ENCODE measurements around the gene BLZF1.

Gene BLZF1

GRCh38 chr1:169347688-169348382 lies 20.2 kb upstream of the BLZF1 start:
- no peak for DNase-seq (ENCODE audit: low read depth, low spot score)
- ChIA-PET CTCF (interaction anchor here (0.8 to 11.2 kb wide), 38 partner anchors 9 to 1006 kb away, joined by 3 to 122 read pairs (median 4); partner anchors contain the start of gene ATP1B1), POLR2A (no interaction called here)
- no peak for TF ChIP-seq CTCF (IDR thresholded peaks at IDR 0.05; ENCODE audit: insufficient read depth, low read length, missing control alignments)
- H3K4me3 ChIP-seq (ENCODE audit: low read depth, low read length): no peak overlapping the region

GRCh38 chr1:169348383-169349036 lies 19.5 kb upstream of the BLZF1 start:
- no peak overlapping the region for H3K4me3 ChIP-seq (ENCODE audit: low read depth, low read length)
- no peak for DNase-seq (ENCODE audit: low read depth, low spot score)
- ChIA-PET POLR2A (no interaction called here), CTCF (interaction anchor here (0.7 to 11.2 kb wide), 43 partner anchors 9 to 1006 kb away, joined by 3 to 122 read pairs (median 4); no protein-coding TSS in a partner anchor)
- TF ChIP-seq CTCF (IDR thresholded peaks at IDR 0.05; ENCODE audit: insufficient read depth, low read length, missing control alignments): peak; percentile 53

GRCh38 chr1:169360415-169360814 lies 7.6 kb upstream of the BLZF1 start:
- ChIA-PET CTCF (interaction anchor here (1.4 to 4.3 kb wide), 2 partner anchors 12 to 757 kb away, joined by 4 to 33 read pairs; no protein-coding TSS in a partner anchor), POLR2A (no interaction called here)
- H3K4me3 ChIP-seq (ENCODE audit: low read depth, low read length): no peak overlapping the region
- TF ChIP-seq CTCF (IDR thresholded peaks at IDR 0.05; ENCODE audit: insufficient read depth, low read length, missing control alignments): no peak
- DNase-seq (ENCODE audit: low read depth, low spot score): no peak

- TF ChIP-seq CTCF (IDR thresholded peaks at IDR 0.05; ENCODE audit: insufficient read depth, low read length, missing control alignments): no peak
- no peak for DNase-seq (ENCODE audit: low read depth, low spot score)
- ChIA-PET CTCF (interaction anchor here (1.6 to 4.3 kb wide), 2 partner anchors 13 to 758 kb away, joined by 4 to 33 read pairs; no protein-coding TSS in a partner anchor), POLR2A (no interaction called here)
- no peak overlapping the region for H3K4me3 ChIP-seq (ENCODE audit: low read depth, low read length)
Observed at GRCh38 chr1:169361281-169361680, 6.7 kb upstream of the BLZF1 start.

GRCh38 chr1:169363046-169363730 lies 4.8 kb upstream of the BLZF1 start:
- no peak for TF ChIP-seq CTCF (IDR thresholded peaks at IDR 0.05; ENCODE audit: insufficient read depth, low read length, missing control alignments)
- H3K4me3 ChIP-seq (ENCODE audit: low read depth, low read length): no peak overlapping the region
- peak; percentile 72 for DNase-seq (ENCODE audit: low read depth, low spot score)
- ChIA-PET CTCF (interaction anchor here (1.4 to 4.3 kb wide), 3 partner anchors 14 to 1020 kb away, joined by 3 to 33 read pairs (median 5); no protein-coding TSS in a partner anchor), POLR2A (interaction anchor here (0.6 to 0.7 kb wide), 2 partner anchors 117 to 262 kb away, joined by 3 to 6 read pairs; no protein-coding TSS in a partner anchor)

- no peak overlapping the region for H3K4me3 ChIP-seq (ENCODE audit: low read depth, low read length)
- DNase-seq (ENCODE audit: low read depth, low spot score): no peak
- ChIA-PET POLR2A (no interaction called here), CTCF (no interaction called here)
- TF ChIP-seq CTCF (IDR thresholded peaks at IDR 0.05; ENCODE audit: insufficient read depth, low read length, missing control alignments): no peak
Observed at GRCh38 chr1:169364948-169365347, 3.0 kb upstream of the BLZF1 start.

All from AG04449 (cell line).